Trophoblast cell (in vitro differentiated cells and primary cell): ENCODE data around the gene HAVCR2.
"Not testable (repeated sequence)": the region's sequence is repeated elsewhere in the genome, so short reads cannot be mapped to it uniquely, and the experiment has no call there.

Experiments
- DNase-seq, 2 donors: peaks; one replicate each; pipeline ENCODE4 v3.0.0-alpha.2; 2016
- H2AFZ ChIP-seq: 2 replicates; pipeline ENCODE4 v1.6.1; 2013; ENCODE audit warnings: low read length, moderate library complexity, mild to moderate bottlenecking; ENCODE audit not compliant: insufficient read depth, poor library complexity
- H2AK5ac ChIP-seq: 2 replicates; pipeline ENCODE4 v1.6.1; 2013; ENCODE audit warnings: mild to moderate bottlenecking, low read length
- H2BK120ac ChIP-seq: 2 replicates; pipeline ENCODE4 v1.6.1; 2013; ENCODE audit warnings: low read length, mild to moderate bottlenecking, moderate library complexity; ENCODE audit not compliant: insufficient read depth, poor library complexity
- H2BK12ac ChIP-seq: 2 replicates; pipeline ENCODE4 v1.6.1; 2013; ENCODE audit warnings: mild to moderate bottlenecking, low read length, moderate library complexity
- H2BK5ac ChIP-seq: 2 replicates; pipeline ENCODE4 v1.6.1; 2013; ENCODE audit warnings: low read length, low read depth, moderate library complexity, mild to moderate bottlenecking; ENCODE audit not compliant: poor library complexity
- H3K14ac ChIP-seq: 2 replicates; pipeline ENCODE4 v1.6.1; 2013; ENCODE audit warnings: mild to moderate bottlenecking, low read length
- H3K18ac ChIP-seq: 2 replicates; pipeline ENCODE4 v1.6.1; 2013; ENCODE audit warnings: mild to moderate bottlenecking, low read length
- H3K23ac ChIP-seq: 2 replicates; pipeline ENCODE4 v1.6.1; 2013; ENCODE audit warnings: low read length
- H3K27ac ChIP-seq: 2 replicates; pipeline ENCODE4 v1.5.1; 2013; ENCODE audit warnings: low read depth, mild to moderate bottlenecking, inconsistent platforms, low read length, moderate library complexity
- H3K27me3 ChIP-seq: 2 replicates; pipeline ENCODE4 v1.6.1; 2013; ENCODE audit warnings: inconsistent platforms, mild to moderate bottlenecking, low read length, moderate library complexity; ENCODE audit not compliant: insufficient read depth
- H3K36me3 ChIP-seq, 2 experiments: 1 replicate in 1 of 2; 2 replicates in 1 of 2; pipeline ENCODE4 v1.6.1; 2013; ENCODE audit warnings: low read length in 2 of 2, mild to moderate bottlenecking in 2 of 2, moderate library complexity in 1 of 2; ENCODE audit not compliant: insufficient read depth in 2 of 2, control insufficient read depth in 1 of 2
- H3K4ac ChIP-seq: 2 replicates; pipeline ENCODE4 v1.6.1; 2013; ENCODE audit warnings: low read depth, mild to moderate bottlenecking, low read length, moderate library complexity
- H3K4me1 ChIP-seq, 2 experiments: 1 replicate in 1 of 2; 2 replicates in 1 of 2; pipeline ENCODE4 v1.6.1; 2013; ENCODE audit warnings: low read length in 2 of 2, mild to moderate bottlenecking in 2 of 2, moderate library complexity in 1 of 2; ENCODE audit not compliant: insufficient read depth in 2 of 2, control insufficient read depth in 1 of 2
- H3K4me2 ChIP-seq: 2 replicates; pipeline ENCODE4 v1.6.1; 2013; ENCODE audit warnings: inconsistent platforms, mild to moderate bottlenecking, low read length, moderate library complexity
- H3K4me3 ChIP-seq: 2 replicates; pipeline ENCODE4 v1.5.1; 2013; ENCODE audit warnings: mild to moderate bottlenecking, low read depth, low read length, inconsistent platforms
- H3K79me1 ChIP-seq: one replicate; pipeline ENCODE4 v1.6.1; 2013; ENCODE audit warnings: low read length
- H3K79me2 ChIP-seq: 2 replicates; pipeline ENCODE4 v1.6.1; 2013; ENCODE audit warnings: low read length, mild to moderate bottlenecking; ENCODE audit not compliant: control insufficient read depth, insufficient read depth, poor library complexity
- H3K9ac ChIP-seq: 2 replicates; pipeline ENCODE4 v1.6.1; 2013; ENCODE audit warnings: mild to moderate bottlenecking, low read length
- H3K9me3 ChIP-seq: 2 replicates; pipeline ENCODE4 v1.6.1; 2013; ENCODE audit warnings: low read depth, mild to moderate bottlenecking, control low read depth, inconsistent platforms, low read length; ENCODE audit not compliant: insufficient read depth
- H4K12ac ChIP-seq: 2 replicates; pipeline ENCODE4 v1.6.1; 2013; ENCODE audit warnings: low read depth, mild to moderate bottlenecking, low read length, moderate library complexity
- H4K8ac ChIP-seq: 2 replicates; pipeline ENCODE4 v1.6.1; 2013; ENCODE audit warnings: low read depth, mild to moderate bottlenecking, low read length, moderate library complexity
- H4K91ac ChIP-seq: one replicate; pipeline ENCODE4 v1.6.1; 2013; ENCODE audit warnings: low read depth, mild to moderate bottlenecking, low read length, moderate library complexity
- WGBS: extraction: QIAGEN DNeasy Blood & Tissue Kit; methylation state at CpG from one replicate; pipeline ENCODE4 v1.1.7; 2013; ENCODE audit warnings: missing lambda C conversion rate; ENCODE audit not compliant: insufficient read length, insufficient coverage; ENCODE audit errors: extremely low coverage; 5-methylcytosine and 5-hydroxymethylcytosine counted together

HAVCR2 gene

DNA sequence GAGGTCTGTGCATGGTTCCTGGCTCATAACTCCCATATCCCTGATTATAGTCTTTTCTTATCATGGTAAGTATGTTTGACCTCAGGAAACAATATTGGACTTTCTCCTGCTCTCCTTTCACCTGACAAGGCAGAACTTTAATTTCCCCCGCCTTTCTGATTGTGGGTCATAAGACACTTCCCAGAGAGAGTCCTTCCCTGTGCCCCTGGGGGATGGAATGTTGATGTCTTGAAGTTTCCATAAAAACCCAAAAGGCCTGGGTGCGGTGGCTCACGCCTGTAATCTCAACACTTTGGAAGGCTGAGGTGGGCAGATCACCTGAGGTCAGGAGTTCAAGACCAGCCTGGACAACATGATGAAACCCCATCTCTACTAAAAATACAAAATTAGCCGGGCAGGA lies 61.8 kb downstream of the HAVCR2 start:
- not testable (repeated sequence) for H2AK5ac ChIP-seq, H3K27me3 ChIP-seq, H3K9me3 ChIP-seq, H3K79me2 ChIP-seq, H4K12ac ChIP-seq, H4K8ac ChIP-seq, H3K27ac ChIP-seq, DNase-seq, H3K4ac ChIP-seq, H2BK120ac ChIP-seq, H3K36me3 ChIP-seq, H2AFZ ChIP-seq, H3K4me2 ChIP-seq, H3K23ac ChIP-seq, H3K18ac ChIP-seq, H2BK5ac ChIP-seq, H3K9ac ChIP-seq, H3K14ac ChIP-seq, H3K4me3 ChIP-seq
- H3K4me1 ChIP-seq: peaks cover 9 to 20% of the 10 kb centered on the region in 2 experiments
- peaks cover 18% of the 10 kb centered on the region for H3K79me1 ChIP-seq
- H2BK12ac ChIP-seq: peak overlapping the region; percentile 82
- H4K91ac ChIP-seq: peak overlapping the region; percentile 42
- WGBS: no CpG with 5 or more reads among the region's 4 CpGs

DNA sequence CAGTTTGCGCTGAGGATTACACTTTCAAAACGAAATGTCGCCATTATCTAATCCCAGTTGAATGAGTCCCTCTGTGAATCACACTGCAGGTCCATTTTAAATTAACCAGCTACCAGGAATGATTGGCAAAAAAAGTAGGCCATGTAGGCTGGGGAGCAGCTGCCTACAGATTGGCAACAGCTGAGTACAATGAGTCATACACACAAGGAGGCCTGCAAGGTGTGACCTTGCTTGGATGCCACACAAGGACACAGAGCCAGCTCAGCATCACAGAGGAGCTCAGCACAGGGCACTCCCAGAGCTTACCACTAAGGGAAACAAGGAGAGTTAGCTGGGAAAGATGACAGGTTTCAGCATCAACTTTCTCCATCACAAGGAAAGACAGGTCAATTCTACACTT lies 62.8 kb downstream of the HAVCR2 start:
- no peak for DNase-seq
- Histone ChIP-seq H2BK5ac (no peak overlapping the region), H3K9ac (no peak overlapping the region), H3K4me2 (no peak overlapping the region), H3K79me1 (peaks cover 18% of the 10 kb centered on the region), H3K23ac (no peak overlapping the region), H4K12ac (no peak overlapping the region), H3K4ac (no peak overlapping the region), H3K14ac (no peak overlapping the region), H2AFZ (no peak overlapping the region), H2AK5ac (no peak overlapping the region), H3K18ac (no peak overlapping the region), H2BK12ac (peak overlapping the region; percentile 55), H3K27ac (no peak overlapping the region), H4K91ac (peak overlapping the region; percentile 4), H3K27me3 (no peaks in the 10 kb centered on the region), H3K4me3 (no peak overlapping the region), H3K9me3 (no peaks in the 10 kb centered on the region), H3K79me2 (no peaks in the 10 kb centered on the region), H3K36me3 (no peaks in the 10 kb centered on the region), H2BK120ac (no peak overlapping the region), H4K8ac (no peak overlapping the region), H3K4me1 (peaks cover 9 to 20% of the 10 kb centered on the region in 2 experiments)
- WGBS: no CpG with 5 or more reads among the region's 3 CpGs

DNA sequence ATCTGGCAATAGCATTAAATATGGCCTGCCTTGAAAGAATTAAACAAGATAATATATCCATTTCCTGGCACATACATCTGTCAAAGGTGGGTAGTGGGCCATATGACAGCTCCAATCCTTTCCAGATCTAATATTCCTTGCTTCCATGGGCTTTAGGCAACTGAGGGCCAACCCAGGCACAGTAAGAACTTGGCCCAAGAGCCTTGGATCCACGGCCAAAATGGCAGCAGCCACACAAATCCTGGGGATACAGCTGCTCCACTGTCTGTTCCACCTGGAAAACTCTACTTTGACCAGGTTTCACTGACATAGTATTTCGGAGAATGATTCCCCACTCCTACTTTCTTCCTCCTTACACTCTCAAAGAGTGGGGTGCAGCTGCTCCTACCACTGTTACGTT lies 63.2 kb downstream of the HAVCR2 start:
- no peak overlapping the region for H4K12ac ChIP-seq
- no peak overlapping the region for H2AFZ ChIP-seq
- no peak overlapping the region for H3K27ac ChIP-seq
- H2BK5ac ChIP-seq: no peak overlapping the region
- no peak overlapping the region for H3K9ac ChIP-seq
- H3K79me2 ChIP-seq: no peaks in the 10 kb centered on the region
- no peaks in the 10 kb centered on the region for H3K36me3 ChIP-seq
- H3K14ac ChIP-seq: no peak overlapping the region
- H3K4me2 ChIP-seq: no peak overlapping the region
- H3K4me1 ChIP-seq: peaks cover 9 to 20% of the 10 kb centered on the region in 2 experiments
- H3K9me3 ChIP-seq: no peaks in the 10 kb centered on the region
- H2BK120ac ChIP-seq: no peak overlapping the region
- no peak overlapping the region for H4K8ac ChIP-seq
- H3K18ac ChIP-seq: no peak overlapping the region
- H4K91ac ChIP-seq: no peak overlapping the region
- H2AK5ac ChIP-seq: no peak overlapping the region
- H3K23ac ChIP-seq: no peak overlapping the region
- H3K4me3 ChIP-seq: no peak overlapping the region
- H3K79me1 ChIP-seq: peaks cover 18% of the 10 kb centered on the region
- no peak overlapping the region for H3K4ac ChIP-seq
- no CpG with 5 or more reads among the region's 3 CpGs for WGBS
- no peak overlapping the region for H2BK12ac ChIP-seq
- no peaks in the 10 kb centered on the region for H3K27me3 ChIP-seq
- no peak for DNase-seq

DNA sequence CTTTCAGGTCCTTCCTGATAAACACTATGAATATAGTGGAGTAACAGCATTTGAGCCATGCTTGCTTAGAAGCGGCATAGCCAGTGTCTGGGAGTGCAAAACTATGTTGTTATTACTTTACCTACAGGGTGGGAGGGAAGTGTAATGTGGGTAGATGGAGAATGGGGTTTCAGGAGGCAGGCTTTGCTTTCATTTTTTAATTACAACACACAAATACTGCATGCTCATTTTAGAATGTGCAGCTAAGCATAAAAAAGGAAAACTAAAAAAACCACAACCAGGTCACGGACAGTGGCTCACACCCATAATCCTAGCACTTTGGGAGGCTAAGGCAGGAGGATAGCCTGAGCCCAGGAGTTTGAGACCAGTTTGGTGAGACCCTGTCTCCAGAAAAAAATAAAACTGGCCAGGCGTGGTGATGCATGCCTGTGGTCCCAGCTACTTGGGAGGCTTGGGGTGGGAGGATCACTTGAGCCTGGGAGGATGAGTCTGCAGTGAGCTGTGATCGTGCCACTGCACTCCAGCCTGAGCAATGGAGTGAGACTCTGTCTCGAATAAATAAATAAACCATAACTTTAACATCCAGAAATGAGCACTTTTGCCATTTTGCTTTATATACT lies 70.2 kb downstream of the HAVCR2 start:
- no peaks in the 10 kb centered on the region for H3K27me3 ChIP-seq

More for the DNA sequence above, 70.2 kb downstream of the HAVCR2 start:
- Histone ChIP-seq H3K14ac (no peak overlapping the region), H3K79me1 (peaks cover 5% of the 10 kb centered on the region), H3K79me2 (no peaks in the 10 kb centered on the region), H3K27ac (no peak overlapping the region), H2AK5ac (no peak overlapping the region), H2BK5ac (no peak overlapping the region), H3K4me3 (no peak overlapping the region), H3K4ac (no peak overlapping the region), H2AFZ (no peak overlapping the region), H4K12ac (no peak overlapping the region), H2BK12ac (no peak overlapping the region), H3K23ac (no peak overlapping the region), H3K9ac (no peak overlapping the region), H3K9me3 (no peaks in the 10 kb centered on the region), H3K36me3 (no peaks in the 10 kb centered on the region), H3K4me1 (peaks cover 7% of the 10 kb centered on the region in 2 experiments), H4K8ac (no peak overlapping the region), H3K4me2 (no peak overlapping the region), H4K91ac (no peak overlapping the region), H2BK120ac (no peak overlapping the region), H3K18ac (no peak overlapping the region)
- DNase-seq: no peak
- WGBS: no CpG with 5 or more reads among the region's 5 CpGs
